GM12878 (cell line): ENCODE data around the gene CCZ1B.
"Not testable (repeated sequence)": the region's sequence is repeated elsewhere in the genome, so short reads cannot be mapped to it uniquely, and the experiment has no call there.

Experiments used
- EZH2 ChIP-seq: IDR thresholded peaks from 2 replicates; pipeline ENCODE4 v1.6.1; 2012; ENCODE audit warnings: low read depth, mild to moderate bottlenecking, control low read depth, inconsistent platforms, low read length, borderline replicate concordance; ENCODE audit not compliant: control insufficient read depth
- POLR2A ChIP-seq: IDR thresholded peaks from 2 replicates; pipeline ENCODE4 v1.6.1; 2011; ENCODE audit warnings: low read depth, mild to moderate bottlenecking, low read length
- USF1 ChIP-seq: IDR thresholded peaks from 2 replicates; pipeline ENCODE4 v1.6.1; 2011; ENCODE audit warnings: borderline replicate concordance, low read depth, mild to moderate bottlenecking, moderate library complexity, mixed read lengths, low read length; ENCODE audit not compliant: insufficient read depth; ENCODE audit errors: extremely low read length

GRCh38 chr7:6807393-6807918 is 18.6 kb downstream of the CCZ1B start:
- not testable (repeated sequence) for TF ChIP-seq USF1, POLR2A, EZH2
